ENCODE results near the gene ACTN1. TPM values are rescaled to one million over a fixed set of nuclear protein-coding genes. Genes with fewer than 3 reads are reported as not detected.
A peak's percentile ranks its signal among the peaks of the same experiment; 100 is the strongest.

ACTN1 gene
- total RNA-seq, 4 donors from 2014 or later, result 958 to 2,110 (median 1,439) TPM

DNA sequence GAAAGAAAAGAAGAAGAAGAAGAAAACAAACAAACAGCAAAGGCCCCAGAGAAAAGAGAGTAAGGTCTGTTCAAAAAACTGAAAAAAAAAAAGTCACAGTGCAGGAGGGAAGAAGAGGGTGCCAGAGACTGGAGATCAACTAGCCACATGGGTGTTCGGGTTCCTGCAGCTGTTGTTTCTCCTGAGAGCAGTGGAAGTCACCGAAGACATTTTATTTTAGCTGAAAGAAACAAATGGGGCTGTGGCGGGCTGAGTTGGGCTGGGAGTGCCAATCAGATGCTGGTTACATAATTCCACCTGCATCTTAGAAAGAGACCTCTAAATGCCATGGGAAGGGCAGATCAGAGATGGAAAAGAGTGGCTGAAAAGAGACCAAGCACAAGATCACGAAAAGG is 33.9 kb downstream of the ACTN1 start:
- Histone ChIP-seq H3K36me3 (peaks cover 0 to 8% (median 0%) of the 10 kb centered on the region in 4 donors), H3K4me3 (no peak overlapping the region), H3K9me3 (no peaks in the 10 kb centered on the region), H3K4me1 (peaks cover 97 to 100% (median 100%) of the 10 kb centered on the region in 4 donors), H3K27ac (replicated peaks in 1 of 4) (peak overlapping the region; percentile 90 to 98 (median 97)), H3K27me3 (no peaks in the 10 kb centered on the region)
- intact Hi-C loops (cut with DNase I), result no loop called here
- TF ChIP-seq, protein P1, sequence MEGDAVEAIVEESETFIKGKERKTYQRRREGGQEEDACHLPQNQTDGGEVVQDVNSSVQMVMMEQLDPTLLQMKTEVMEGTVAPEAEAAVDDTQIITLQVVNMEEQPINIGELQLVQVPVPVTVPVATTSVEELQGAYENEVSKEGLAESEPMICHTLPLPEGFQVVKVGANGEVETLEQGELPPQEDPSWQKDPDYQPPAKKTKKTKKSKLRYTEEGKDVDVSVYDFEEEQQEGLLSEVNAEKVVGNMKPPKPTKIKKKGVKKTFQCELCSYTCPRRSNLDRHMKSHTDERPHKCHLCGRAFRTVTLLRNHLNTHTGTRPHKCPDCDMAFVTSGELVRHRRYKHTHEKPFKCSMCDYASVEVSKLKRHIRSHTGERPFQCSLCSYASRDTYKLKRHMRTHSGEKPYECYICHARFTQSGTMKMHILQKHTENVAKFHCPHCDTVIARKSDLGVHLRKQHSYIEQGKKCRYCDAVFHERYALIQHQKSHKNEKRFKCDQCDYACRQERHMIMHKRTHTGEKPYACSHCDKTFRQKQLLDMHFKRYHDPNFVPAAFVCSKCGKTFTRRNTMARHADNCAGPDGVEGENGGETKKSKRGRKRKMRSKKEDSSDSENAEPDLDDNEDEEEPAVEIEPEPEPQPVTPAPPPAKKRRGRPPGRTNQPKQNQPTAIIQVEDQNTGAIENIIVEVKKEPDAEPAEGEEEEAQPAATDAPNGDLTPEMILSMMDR (IDR thresholded peaks at IDR 0.05), result no peak
- no peak for TF ChIP-seq POLR2AphosphoS5 (IDR thresholded peaks at IDR 0.05)
- TF ChIP-seq POLR2A (IDR thresholded peaks at IDR 0.05; ENCODE audit: low read depth), result no peak
- TF ChIP-seq EP300 (IDR thresholded peaks at IDR 0.05), result no peak
- WGBS, result 33% methylated on average over 4 of the region's 4 CpGs
- DNase-seq (ENCODE audit: extremely low spot score), result no peak

DNA sequence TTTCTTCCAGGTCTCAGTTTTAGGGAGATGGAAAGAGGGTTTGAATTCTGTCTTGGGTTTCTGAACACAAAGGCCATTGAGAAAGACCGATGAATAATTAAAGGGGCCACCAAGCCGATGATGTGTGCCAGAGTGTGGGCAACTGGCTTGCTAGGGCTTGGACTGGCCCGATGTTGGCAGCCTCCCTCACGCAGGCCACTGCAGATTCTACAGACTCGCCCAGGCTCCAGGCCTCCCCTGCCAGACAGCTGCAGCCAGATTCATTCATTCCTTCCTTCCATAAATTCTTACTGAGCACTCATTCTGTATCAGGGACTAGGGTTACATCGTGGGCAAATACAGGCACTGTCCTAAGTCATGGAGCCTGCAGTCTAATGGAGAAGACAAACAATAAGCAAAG is 34.9 kb downstream of the ACTN1 start:
- H3K27me3 ChIP-seq, result no peaks in the 10 kb centered on the region
- H3K27ac ChIP-seq (replicated peaks in 1 of 4), result peak overlapping the region; percentile 90 to 98 (median 97)
- 53% methylated on average over 6 of the region's 6 CpGs for WGBS
- H3K4me1 ChIP-seq, result peaks cover 97 to 100% (median 100%) of the 10 kb centered on the region in 4 donors
- intact Hi-C loops (cut with DNase I), result loop anchor here (5.0 kb wide), 1 partner anchor 33 kb away; the partner anchor contains the start of gene ACTN1
- TF ChIP-seq POLR2A (IDR thresholded peaks at IDR 0.05; ENCODE audit: low read depth) (no peak), EP300 (IDR thresholded peaks at IDR 0.05) (no peak), POLR2AphosphoS5 (IDR thresholded peaks at IDR 0.05) (no peak)
- TF ChIP-seq, protein P1 (IDR thresholded peaks at IDR 0.05), result no peak
- no peak for DNase-seq (ENCODE audit: extremely low spot score)
- H3K9me3 ChIP-seq, result no peaks in the 10 kb centered on the region
- no peak overlapping the region for H3K4me3 ChIP-seq
- H3K36me3 ChIP-seq, result peaks cover 0 to 8% (median 0%) of the 10 kb centered on the region in 4 donors

DNA sequence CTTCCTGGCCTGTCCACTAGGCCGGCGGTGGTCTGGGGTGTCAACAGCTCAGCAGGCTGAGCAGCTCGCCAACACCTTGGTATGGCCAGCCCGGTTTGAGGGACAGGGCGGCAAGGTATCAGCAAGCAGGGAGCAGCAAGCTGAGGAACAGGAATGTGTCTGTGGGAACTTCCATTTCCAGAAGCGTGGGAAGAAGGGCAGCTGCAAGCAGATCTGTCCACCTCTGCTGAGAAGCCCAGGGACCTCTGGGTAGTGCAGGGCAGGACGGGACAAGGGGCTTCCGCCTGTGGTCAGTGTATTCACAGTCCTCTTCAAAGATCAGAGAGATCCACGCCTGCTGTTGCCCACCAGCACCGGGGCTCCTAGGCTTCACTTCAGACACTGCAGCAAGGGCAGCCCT is 36.0 kb downstream of the ACTN1 start:
- no peak for DNase-seq (ENCODE audit: extremely low spot score)
- Histone ChIP-seq H3K36me3 (peaks cover 0 to 8% (median 0%) of the 10 kb centered on the region in 4 donors), H3K4me1 (peaks cover 97 to 100% (median 100%) of the 10 kb centered on the region in 4 donors), H3K4me3 (no peak overlapping the region), H3K27ac (replicated peaks in 1 of 4) (peak overlapping the region; percentile 90 to 98 (median 97)), H3K27me3 (no peaks in the 10 kb centered on the region), H3K9me3 (no peaks in the 10 kb centered on the region)
- intact Hi-C loops (cut with DNase I), result loop anchor here (5.0 kb wide), 1 partner anchor 34 kb away; the partner anchor contains the start of gene ACTN1
- WGBS, result 44% methylated on average over 6 of the region's 10 CpGs
- TF ChIP-seq EP300 (IDR thresholded peaks at IDR 0.05), result no peak

DNA sequence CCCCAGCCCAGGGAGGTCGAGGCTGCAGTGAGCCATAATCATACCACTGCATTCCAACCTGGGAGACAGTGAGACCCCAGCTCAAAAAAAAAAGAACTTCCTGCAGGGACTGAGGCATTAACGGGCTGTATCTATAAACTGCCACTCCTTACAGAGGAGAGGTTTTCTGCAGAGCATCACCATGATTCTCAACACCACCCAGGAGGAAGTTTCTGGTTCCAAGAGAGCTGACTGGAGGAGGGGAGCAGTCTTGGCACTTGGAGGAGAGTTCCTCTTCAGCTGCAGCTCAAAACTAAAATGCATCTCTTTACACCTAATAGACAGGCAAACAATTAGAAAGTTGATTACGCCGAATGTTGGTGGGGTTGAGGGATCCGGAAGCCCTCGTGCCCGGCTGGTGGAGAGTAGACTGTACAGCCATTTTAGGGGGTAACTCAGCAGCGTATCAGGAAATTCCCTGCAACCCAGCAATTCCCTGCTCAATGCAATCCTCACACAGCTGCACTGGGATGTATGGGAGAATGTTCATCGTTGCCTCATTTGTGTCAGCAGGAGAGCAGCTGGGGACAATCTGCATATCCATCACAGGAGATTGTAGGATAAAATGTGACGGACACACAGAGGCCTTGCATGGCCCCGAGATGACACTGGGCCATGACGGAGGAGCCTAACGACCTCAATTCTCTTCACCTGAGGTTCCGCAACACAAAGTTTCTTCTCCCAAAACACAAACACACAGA is 36.6 kb downstream of the ACTN1 start:
- Histone ChIP-seq H3K36me3 (peaks cover 0 to 8% (median 0%) of the 10 kb centered on the region in 4 donors), H3K27me3 (no peaks in the 10 kb centered on the region), H3K4me3 (no peak overlapping the region), H3K4me1 (peaks cover 97 to 100% (median 100%) of the 10 kb centered on the region in 4 donors), H3K9me3 (no peaks in the 10 kb centered on the region), H3K27ac (replicated peaks in 1 of 4) (peak overlapping the region; percentile 90 to 98 (median 97))
- WGBS, result 42% methylated on average over 13 of the region's 14 CpGs
- intact Hi-C loops (cut with DNase I), result loop anchor here (5.0 kb wide), 1 partner anchor 35 kb away; the partner anchor contains the start of gene ACTN1
- TF ChIP-seq EP300 (IDR thresholded peaks at IDR 0.05) (no peak), POLR2AphosphoS5 (IDR thresholded peaks at IDR 0.05) (no peak), POLR2A (IDR thresholded peaks at IDR 0.05; ENCODE audit: low read depth) (no peak)
- no peak for DNase-seq (ENCODE audit: extremely low spot score)

DNA sequence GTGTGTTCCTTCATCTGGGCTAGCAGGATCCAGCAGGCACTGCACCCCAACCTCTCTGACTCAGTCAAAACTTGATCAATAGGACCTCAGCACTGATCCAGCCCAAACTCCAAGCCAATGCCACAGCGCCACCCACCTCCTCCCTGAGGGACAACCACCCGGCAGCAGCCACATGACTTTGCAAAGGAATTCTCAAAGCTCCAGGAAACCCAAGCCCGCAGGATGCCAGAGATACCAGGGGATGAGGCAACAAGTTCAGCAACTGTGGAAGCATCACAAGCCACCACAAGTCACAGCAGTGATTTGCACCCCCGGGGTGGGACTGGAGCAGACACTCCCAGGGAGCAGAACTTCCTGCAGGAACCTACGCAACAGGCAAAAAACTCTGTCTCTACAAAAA is 37.3 kb downstream of the ACTN1 start:
- intact Hi-C loops (cut with DNase I), result loop anchor here (5.0 kb wide), 1 partner anchor 35 kb away; the partner anchor contains the start of gene ACTN1
- Histone ChIP-seq H3K4me3 (no peak overlapping the region), H3K4me1 (peaks cover 97 to 100% (median 100%) of the 10 kb centered on the region in 4 donors), H3K36me3 (peaks cover 0 to 8% (median 0%) of the 10 kb centered on the region in 4 donors), H3K27me3 (no peaks in the 10 kb centered on the region), H3K9me3 (no peaks in the 10 kb centered on the region), H3K27ac (replicated peaks in 1 of 4) (peak overlapping the region; percentile 90 to 98 (median 97))
- TF ChIP-seq POLR2AphosphoS5 (IDR thresholded peaks at IDR 0.05) (peak; percentile 73 to 86), POLR2A (IDR thresholded peaks at IDR 0.05; ENCODE audit: low read depth) (no peak), EP300 (IDR thresholded peaks at IDR 0.05) (no peak)
- TF ChIP-seq, protein P1 (IDR thresholded peaks at IDR 0.05), result peak; percentile 56 to 73 (median 59)
- 39% methylated on average over 5 of the region's 5 CpGs for WGBS
- DNase-seq (ENCODE audit: extremely low spot score), result no peak

Measured in esophagus muscularis mucosa (tissue), 4 donors.